ENCODE measurements around the gene RND1. TPM values are rescaled to one million over a fixed set of nuclear protein-coding genes. Genes with fewer than 3 reads are reported as not detected.
A peak's percentile ranks its signal among the peaks of the same experiment; 100 is the strongest.
"Not testable (repeated sequence)": the region's sequence is repeated elsewhere in the genome, so short reads cannot be mapped to it uniquely, and the experiment has no call there.

RND1 gene
- 1 to 10 TPM in 2 of 12 donors, under 1 TPM in 8, not detected in 2; 0.32 to 1.3 (median 0.58) TPM for polyA plus RNA-seq (ENCODE audit: insufficient read length in 12 of 12)
- long read RNA-seq, donor 1, result 0 reads
- long read RNA-seq, donor 2, result 0 reads
- long read RNA-seq, donor 3, result 0 reads
- long read RNA-seq, donor 4, result 0 reads
- long read RNA-seq, donor 5, result 0 reads
- long read RNA-seq, donor 6, partial matches to known transcripts, result 0 of 1 reads
- long read RNA-seq, donor 6, other reads (novel, unspliced or antisense), result 0 of 1 reads
- long read RNA-seq, donor 7, result 0 reads
- long read RNA-seq, donor 8, partial matches to known transcripts, result 0 of 1 reads
- long read RNA-seq, donor 8, other reads (novel, unspliced or antisense), result 0 of 1 reads
- long read RNA-seq, donor 9, partial matches to known transcripts, result 0 of 1 reads
- long read RNA-seq, donor 9, other reads (novel, unspliced or antisense), result 0 of 1 reads
- long read RNA-seq, donor 10, result 0 reads
- long read RNA-seq, donor 11, partial matches to known transcripts, result 0 of 1 reads
- long read RNA-seq, donor 11, other reads (novel, unspliced or antisense), result 0 of 1 reads

DNA sequence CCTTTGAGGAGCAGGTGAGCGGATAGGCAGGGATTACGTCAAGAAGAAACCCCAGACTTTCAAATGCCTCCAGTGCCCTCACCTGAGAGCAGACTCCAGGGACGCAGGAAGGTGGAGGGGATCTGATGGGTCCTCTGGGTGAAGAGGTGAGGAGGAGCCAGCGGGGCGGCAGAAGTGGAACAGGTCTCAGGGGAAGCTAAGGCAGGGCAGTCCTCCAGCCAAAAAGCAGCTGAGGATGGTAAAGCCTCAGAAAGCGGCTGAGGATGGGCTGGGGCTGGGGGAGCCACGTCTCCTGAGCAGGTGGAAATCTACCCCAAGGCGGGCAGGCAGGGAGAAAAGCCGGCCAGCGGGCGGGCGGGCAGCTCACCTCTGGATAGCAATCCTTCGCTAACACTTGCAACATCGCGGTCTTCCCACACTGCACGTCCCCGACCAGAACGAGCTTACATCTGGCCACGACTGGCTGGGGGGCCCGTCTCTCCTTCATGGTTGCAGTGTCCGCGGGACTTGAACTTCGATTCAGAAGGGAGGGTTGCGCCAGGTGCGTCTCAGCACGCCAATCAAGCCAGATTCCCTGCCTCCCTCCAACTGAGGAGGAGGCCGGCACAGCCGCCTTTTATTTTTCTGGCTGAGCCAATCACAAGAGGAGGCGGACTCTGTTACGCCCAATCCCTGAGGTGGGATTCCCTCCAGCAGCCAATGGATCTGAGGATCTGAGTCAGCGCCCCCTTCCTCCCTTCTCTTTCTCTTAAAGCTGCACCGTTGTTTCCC is at the start of gene RND1:
RND1 (minus strand) TSS at position 590 of the 771 bp plus-strand sequence; CDS start at position 487, 103 bp downstream.
- DNase-seq, result peak; percentile 93

DNA sequence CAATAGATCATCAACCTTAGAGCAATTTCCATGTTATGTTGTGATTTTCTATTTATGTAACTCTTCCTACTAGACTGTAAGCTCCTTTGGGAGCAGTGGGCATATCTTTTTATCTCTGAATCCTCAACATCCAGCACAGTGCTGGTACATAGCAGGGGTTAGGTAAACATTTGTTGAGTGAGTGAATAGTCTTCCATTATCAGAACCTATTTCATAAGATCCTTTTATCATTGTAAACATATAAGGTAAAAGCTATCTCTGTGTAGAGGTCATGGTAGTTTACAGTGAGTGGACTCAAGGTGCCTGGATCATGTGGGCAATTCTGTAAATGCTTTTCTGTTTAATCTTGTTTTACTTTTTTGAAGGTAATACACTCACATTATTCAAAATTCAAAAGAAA is 44.5 kb upstream of the RND1 start:
- DNase-seq, result no peak

DNA sequence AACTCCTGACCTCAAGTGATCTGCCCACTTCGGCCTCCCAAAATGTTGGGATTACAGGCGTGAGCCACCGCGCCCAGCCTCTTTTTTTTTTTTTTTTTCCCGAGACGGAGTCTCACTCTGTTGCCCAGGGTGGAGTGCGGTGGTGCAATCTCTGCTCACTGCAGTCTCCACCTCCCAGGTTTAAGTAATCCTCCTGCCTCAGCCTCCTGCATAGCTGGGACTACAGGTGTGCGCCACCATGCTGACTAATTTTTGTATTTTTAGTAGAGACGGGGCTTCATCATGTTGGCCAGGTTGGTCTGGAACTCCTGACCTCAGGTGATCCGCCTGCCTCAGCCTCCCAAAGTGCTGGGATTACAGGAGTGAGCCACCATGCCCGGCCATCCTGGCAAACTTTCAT is 44.0 kb upstream of the RND1 start:
- not testable (repeated sequence) for DNase-seq

DNA sequence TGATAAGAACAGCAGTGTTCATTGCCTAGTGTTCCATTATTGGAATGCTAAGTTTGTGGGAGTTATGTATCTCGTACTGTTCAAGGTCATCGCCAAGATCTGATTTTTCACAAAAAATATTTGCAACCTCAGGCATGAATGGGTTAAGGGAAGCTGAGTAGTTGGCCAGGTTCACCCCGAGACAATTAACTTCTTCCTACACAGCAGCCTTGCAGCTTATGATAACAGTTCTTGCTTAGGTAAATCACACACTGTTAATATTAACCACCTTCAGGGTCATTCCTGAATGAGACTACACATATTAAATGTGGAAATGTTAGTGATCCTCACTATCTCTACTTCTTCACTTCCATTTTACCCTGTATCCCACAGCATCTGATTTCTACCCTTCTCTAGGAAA is 41.6 kb upstream of the RND1 start:
- no peak for DNase-seq

DNA sequence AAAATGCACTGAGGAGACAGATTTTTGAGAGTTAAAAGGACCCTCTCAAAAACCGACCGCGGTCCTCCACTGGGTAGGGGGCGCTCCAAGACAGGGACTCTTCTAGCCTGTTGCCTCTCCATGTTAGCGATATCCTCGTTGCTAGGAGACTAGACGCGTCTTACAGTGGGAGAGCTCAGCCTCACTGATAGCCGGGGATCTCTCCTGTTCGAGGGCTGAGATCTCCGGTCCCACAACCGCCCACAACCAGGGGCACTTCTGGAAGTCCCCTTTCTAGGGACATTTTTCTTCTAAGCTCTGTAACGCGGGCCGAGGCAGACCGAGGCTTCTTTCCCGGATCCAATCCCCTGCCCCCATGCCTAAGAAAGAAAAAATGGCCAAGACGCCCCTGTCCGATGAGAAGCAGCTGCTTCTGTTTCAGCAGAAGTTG is 38.3 kb upstream of the RND1 start:
- DNase-seq, result peak; percentile 80

DNA sequence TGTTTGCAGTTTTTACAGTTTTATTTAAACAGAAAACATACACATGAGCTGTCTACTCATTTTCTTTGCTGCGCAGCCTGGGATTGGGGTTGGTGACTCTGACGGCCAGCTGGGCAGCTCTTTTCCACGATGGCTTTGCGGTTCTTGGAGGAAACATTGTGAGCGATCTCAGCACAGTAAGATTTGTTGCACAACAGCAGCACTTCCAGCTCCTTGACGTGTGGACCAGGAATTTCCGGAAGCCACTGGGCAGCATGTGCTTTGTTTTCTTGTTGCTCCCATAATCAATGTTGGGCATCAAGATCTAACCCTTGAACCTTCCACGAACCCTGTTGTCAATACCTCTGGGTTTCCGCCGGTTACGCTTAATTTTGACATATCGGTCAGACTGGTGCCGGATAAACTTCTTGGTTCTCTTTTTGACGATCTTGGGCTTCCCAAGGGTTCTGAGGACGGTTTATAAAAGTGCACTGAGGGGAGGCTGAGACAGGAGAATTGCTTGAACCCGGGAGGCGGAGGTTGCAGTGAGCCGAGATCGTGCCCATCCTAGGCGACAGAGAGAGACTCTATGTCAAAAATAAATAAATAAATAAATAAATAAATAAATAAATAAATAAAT is 37.8 kb upstream of the RND1 start:
- no peak for DNase-seq

DNA sequence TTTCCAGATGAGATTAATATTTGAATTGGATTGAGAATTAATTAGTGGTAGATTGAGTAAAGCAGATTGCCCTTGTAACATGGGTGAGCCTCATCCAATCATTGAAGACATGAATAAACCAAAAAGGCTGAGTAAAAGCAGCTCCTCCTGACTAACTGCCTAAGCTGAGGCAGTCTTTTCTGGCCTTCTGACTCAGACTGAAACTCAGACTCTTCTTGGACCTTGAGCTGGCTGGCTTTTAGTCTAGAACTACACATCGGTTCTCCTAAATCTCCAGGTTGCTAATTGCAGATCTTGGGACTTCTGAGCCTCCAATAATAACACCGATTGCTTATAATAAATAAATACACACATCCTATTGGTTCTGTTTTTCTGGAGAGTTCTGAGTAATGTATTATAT is 35.6 kb upstream of the RND1 start:
- DNase-seq, result no peak

DNA sequence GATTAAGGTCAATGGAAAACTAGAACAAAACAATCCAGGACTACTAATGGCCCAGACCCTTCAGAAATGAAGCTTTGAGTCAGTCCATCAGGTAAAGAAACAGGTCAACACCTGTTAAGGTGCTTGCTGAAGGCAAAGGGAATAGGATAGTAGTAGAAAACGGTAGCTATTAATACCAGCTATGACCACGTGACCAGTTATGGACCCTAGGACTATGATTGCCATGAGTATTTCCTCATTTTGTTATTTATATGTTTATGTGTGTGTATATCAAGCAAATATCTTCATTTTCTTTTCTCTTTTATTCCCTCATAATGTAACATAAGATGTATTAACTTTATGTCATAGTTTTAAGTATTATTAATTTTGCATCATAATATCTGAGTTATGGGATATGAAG is 34.0 kb upstream of the RND1 start:
- no peak for DNase-seq

DNA sequence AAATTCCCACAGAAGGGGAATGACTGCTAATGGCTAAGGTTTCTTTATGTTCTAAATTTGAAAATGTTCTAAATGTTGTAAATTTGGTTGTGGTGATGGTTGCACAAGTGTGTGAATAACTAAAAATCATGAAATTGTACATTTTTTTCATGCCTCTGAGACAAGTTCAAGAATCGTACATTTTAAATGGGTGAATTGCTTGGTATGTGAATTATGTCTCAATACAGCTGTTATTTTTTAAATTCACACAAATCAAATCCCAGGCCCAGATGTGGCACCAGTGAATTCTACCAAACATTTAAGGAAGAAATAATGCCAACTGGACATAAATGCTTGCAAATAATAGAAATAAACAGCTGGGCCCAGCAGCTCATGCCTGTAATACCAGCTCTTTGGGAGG is 28.6 kb upstream of the RND1 start:
- DNase-seq, result no peak

DNA sequence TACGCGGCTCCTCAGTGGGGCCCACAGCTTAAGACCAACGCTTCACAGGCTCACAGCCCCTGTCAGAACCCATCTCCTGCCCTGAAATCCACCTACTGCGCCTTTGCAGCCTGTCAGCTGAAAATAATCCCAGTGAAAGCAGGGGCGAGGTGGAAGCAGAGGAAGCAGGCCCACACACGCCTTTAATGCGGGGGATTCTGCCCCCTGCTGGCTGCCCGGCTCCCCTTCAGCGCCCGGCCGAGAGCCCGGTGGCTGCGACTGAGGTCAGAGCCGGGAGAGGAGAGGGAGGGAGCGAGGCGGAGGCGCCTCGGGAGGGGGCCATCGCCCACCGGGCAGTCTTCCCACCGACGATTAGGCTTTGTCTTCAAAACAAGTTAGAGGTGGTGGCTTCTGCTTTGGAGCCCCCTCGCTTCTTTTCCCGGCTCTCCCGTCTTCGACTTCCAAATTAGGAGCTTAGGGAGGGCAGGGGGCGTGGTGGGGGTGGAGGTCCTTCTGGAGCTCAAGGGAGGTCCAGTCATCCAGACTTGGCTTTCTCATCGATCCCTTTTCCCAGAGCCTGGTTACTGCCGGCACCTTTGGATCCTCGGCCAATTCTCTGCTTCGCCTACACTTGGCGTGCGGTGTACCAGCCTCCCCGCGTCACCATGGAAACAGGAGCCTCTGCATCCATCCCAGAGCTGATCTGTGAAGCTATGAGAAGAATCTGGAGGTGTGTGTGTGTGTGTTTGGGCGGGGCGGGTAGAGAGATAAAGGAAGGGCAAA is 25.2 kb upstream of the RND1 start:
- peak; percentile 84 for DNase-seq

DNA sequence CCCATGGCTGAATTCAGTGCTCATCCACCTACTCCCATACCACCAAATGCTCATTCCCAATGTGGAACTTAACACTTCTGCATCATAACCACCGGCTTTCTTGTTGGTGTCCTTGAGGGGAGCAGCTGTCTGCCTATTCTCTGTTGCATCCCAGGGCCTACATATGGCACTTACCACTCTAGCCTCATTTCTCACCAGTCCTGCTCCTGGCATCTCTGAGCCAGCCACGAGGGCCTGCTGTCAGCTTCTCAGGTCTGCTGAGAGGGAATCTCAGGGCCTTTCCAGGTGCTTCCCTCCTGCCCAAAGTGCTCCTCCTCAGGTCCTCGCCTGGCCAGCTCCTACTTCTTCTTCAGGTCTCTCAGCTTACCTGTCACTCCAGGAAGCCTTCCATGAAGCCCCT is 24.0 kb upstream of the RND1 start:
- DNase-seq, result no peak

DNA sequence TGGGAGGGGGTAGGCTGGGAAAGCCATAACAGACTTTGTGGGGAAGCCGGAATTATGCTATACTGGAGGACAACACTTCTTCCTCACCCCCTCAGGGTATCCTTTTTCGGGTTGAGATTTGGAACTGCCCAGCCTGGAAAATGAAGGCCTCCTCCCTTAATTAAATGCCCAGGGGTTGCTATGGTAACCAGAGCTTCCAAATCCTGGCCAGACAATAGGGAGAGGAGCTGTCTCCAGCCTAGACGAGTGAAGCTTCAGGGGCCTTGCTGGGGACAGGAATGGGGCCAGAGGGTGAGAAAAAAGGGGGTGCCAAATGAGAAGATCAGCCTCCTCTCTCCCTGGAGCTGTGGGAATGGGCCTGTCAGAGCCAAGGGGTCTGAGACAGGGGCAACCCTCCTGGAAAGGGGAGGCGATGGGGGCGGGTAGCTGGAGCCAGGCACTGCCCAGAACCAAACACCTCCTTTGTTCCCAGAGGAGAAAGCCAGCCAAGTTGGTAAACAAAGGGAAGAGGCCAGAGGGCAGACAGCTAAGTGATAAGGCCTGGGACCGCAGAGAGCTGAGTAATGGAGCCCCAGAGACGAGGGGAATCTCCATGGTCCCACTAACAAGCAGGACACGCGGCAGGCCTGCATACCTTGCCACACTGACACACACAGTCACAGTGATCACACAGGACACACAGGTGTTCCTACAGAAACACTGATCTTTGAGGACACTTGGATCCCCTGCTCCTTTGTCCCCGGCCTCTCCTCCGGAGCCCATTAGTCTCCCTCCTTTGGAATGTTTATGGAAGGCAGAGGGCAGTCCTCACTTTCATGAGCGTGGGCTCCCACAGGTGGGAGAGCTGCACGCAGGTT is 17.9 kb upstream of the RND1 start:
- DNase-seq, result no peak

DNA sequence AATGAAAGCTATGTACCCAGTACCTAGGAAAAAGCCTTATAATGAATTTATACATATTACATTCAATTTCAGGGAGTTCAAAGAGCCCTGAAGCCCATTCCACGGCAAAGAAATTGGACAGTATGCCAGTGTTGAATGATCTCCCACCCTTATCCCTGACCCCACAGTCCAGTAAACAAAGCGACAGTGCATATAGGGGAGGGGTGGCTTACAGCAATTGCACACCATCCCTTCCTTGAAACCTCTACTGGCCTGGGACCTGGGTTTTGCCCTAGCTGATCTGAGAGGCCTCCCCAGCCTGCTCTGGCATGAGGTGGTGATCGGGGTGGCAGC is 17.3 kb upstream of the RND1 start:
- DNase-seq, result no peak

DNA sequence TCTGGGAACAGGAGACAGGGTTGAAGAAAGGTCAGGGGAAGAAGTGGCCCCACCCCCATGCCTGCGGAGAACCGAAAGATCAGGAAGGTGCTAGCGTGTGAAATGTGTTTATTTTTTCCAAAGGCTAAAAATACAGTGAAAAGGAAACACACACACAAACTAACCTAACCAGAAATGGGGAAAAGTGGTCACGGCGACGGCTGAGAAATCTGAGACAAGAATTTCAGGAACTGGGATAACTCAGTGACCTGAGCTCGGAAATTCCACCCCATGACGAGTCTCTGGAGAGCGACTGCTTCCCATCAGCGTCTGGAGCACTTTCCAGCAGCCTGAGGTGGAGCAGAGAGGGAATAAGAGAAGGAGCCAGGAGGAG is 16.6 kb upstream of the RND1 start:
- no peak for DNase-seq

DNA sequence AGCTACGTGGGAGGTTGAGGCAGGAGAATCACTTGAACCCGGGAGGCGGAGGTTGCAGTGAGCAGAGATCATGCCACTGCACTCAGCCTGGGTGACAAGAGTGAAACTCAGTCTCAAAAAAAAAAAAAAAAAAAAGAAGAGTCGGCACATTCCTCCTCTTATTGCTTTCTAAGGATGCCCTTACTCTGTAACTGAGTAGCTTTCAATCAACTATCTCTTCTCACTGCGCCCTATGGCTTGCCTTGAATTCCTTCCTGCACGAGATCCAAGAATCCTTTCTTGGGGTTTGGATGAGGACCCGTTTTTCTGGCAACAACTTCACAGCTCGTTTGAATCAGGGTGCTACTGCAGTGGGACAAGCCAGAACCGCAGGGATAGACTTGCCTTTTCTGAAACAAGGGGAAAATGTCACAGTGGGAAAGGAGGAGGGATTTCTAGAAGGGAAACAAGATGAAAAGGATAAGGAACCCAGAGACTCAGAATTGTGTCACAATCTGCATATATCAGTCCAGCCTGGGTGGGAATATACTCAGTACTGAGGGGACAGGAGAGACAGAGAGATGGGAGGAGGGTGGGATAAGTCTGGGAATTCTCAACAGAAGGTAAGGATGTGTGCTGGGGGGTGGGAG is 16.1 kb upstream of the RND1 start:
- no peak for DNase-seq

DNA sequence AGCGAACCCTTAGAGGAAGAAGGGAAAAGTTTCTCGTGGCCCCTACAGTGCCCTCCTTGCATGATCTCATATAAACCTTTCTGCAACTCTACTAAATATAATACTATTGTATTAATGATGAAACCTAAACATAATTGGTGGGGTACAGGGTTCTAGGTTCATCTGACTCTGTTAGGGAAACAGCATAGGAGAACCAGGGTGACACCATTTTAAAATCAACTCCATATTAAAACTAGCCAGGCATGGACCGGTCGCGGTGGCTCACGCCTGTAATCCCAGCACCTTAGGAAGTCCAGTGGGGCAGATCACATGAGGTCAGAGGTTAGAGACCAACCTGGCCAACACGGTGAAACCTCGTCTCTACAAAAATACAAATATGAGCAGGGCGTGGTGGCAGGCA is 15.0 kb upstream of the RND1 start:
- DNase-seq, result no peak

DNA sequence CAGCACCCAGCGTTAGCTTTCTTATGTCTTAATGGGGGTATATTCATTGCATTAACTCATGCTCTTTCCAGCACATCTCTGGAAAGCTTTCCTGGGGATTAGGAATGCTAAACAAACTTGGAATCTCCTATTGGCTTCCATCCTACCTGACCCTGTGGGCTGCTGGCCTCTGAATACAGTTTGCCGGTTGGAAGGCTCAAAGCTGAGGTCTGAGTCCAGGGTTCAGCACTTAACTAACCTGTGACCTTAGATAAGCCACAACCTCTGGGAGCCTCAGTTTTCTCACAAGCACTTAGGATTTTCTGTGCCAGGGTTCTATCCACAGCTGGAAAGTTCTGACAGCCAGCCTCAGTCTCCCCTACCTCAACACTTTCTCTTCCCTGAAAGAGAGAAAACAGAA is 12.9 kb upstream of the RND1 start:
- DNase-seq, result no peak

DNA sequence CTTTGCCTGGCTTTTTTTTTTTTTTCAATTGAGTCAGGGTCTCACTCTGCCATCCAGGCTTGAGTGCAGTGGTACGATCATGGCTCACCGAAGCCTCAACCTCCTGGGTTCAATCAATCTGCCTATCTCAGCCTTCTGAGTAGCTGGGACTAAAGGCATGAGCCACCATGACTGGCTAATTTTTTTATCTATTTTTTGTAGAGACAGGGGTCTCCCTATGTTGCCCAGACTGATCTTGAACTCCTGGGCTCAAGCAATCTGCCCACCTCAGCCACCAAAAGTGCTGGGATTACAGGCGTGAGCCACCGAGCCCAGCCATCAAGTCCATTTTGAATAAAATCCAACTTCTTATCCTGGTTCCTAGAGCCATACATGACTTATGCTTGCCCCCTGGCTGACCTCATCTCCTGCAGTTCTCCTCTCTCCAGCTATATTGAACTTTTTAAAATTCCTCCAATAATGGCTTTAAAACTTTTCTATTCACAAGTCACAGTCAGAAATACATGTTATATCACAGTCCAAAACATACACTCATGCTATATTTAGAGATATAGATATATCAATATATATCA is 10.4 kb upstream of the RND1 start:
- no peak for DNase-seq

DNA sequence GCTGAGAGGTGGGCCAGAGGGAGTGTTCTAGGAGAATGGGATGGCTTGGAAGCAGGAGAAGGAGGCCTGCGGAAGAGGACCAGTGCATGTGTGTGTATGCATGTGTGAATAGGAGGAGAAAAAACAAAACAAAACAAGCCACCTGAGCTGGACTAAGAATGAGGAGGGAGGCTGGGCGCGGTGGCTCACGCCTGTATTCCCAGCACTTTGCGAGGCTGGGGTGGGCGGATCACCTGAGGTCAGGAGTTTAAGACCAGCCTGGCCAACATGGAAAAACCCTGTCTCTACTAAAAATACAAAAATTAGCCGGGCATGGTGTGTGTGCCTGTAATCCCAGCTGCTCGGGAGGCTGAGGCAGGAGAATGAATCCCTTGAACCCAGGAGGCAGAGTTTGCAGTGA is 7.9 kb upstream of the RND1 start:
- DNase-seq, result not testable (repeated sequence)

DNA sequence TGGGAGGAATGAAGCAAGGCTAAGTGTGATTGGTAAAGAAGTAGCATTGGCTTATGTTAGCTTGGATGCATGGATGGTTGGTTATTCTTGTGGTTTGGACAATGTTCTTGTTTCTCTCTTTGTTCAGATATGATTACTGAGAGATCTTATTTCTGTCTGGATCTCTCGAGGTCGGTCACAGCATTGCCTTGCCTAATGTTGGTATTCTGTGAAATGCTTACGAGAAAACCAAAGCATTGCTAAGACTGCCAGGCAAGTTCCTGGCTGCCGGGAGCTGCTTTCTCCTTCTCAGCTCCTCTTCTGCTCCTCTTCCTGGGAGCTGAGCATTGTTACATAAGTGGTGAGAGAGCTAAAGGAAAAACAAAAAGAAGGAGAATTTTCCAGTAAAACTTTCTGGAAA is 7.4 kb upstream of the RND1 start:
- DNase-seq, result no peak

Data from muscle of arm (tissue), 14 donors.